HS-27A (cell line): Measurements from ENCODE around the gene DNAJC5.

Experiments used
- DNase-seq: peaks from one replicate; pipeline ENCODE4 v3.0.0-alpha.2; 2012; ENCODE audit warnings: low read depth, missing footprints

Gene DNAJC5

DNA sequence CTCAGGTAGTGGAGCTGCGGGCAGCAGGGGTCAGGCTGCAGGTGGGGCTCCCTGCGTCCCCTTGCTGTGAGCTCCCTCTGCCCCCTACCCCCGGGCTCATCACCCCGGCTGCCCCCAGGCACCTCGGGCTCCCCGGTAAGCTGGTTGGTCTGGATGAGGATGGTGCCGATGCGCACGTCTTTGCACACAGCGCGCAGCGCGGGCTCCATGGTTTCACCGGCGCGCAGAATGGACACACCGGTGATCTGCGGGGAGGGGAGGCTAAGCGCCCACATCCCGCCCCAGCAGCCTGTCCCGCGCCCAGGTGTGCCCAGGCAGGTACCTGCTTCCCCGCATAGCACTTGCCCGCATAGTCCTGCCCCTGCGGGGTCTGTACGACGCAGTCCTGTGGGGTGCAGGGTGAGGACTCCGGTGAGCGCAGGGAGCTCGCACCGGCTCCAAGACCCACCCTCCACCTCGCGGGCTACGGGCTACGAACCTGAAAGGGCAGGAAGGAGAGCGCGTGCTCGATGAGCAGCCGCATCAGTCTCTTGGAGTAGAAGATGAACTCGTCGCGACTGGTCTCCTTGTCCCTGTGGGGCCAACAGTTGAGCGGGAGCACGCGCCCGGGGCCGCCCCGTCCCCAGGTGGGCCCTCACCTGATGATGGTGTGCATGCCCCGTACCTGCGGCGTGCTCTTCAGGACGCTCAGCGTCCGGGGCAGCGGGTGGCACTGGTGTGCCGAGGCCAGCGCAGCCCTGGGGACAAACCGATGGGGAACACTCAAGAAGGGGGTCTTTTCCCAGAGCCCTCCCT lies 45.7 kb downstream of the DNAJC5 start:
- no peak for DNase-seq

DNA sequence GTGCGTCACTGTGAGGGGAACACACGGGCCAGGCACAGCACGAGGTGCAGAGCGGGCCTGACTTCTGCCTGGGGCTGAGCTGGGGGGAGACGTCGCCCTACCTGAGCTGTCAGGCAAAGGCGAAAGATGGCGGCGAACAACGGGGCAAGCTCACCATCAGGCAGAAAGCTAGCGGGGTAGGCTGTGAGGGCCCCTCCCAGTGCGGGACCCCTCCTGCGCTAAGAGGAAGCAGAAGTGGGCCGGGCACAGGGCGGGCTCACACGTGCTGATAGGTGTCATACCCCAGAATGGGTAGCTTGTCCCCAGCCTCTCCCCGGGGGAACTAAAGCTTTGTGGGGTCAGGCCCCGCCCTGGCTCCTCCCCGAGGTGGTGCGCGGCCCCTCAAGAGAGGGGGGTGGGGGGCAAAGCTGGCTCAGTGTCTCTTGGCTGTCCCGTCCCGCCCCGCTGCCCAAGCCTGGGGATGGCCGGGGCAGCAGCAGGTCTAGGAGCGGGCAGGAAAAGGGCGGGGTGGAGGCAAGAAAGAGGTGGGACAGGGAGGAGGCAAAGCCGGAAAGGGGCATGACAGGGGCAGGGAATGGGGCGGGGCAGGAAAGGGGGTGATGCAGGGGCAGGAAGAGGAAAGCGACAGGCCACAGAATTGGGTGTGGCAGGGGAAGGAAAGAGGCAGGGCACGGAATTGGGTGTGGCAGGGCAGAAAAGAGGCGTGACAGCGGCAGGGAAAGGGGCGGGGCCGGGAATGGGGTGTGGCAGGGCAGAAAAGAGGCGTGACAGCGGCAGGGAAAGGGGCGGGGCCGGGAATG lies 46.6 kb downstream of the DNAJC5 start:
- DNase-seq = no peak

DNA sequence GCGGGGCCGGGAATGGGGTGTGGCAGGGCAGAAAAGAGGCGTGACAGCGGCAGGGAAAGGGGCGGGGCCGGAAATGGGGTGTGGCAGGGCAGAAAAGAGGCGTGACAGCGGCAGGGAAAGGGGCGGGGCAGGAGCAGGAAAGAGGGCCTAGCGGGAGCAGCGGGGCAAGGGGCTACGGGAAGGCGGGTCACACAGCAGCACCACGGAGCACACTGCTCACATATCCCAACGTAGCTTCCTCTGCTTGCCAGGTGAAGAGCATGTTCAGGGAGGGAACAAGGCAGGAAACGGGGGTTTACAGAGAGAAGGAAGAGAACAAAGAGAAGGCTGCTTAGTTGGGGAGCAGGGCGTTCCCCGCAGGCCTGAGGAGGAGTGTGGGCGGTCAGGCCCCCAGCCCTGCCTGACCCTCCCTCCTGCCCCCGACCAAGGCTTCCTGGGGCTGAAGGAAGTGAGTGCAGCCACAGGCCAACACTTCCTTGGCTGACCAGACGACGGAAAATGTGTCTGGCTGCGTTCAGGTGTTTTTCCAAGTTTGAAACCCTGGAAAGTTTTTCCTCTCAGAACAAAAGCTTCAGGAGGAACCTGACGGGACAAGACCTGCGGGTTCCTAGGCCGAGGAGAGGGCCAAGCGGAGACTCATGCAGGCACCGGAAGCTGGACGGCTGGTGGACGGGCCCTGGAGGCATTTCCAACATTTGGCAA lies 47.5 kb downstream of the DNAJC5 start:
- no peak for DNase-seq

- no peak for DNase-seq
Measured at GRCh38 chr20:63942969-63943807, 48.3 kb downstream of the DNAJC5 start.

DNA sequence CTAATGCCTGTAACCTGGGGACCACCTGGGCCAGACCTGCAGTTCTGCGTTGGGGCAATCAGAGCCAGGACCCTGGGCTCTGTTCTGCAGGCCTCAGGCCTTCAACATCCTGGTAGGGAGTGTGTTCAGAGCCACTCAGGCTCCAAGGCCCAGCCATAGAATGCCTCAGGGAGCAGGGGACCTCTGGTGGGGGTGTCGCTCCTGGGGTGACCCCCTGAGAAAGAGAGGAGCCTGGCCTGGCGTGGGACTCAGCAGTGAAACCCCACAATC lies 48.8 kb downstream of the DNAJC5 start:
- no peak for DNase-seq

DNA sequence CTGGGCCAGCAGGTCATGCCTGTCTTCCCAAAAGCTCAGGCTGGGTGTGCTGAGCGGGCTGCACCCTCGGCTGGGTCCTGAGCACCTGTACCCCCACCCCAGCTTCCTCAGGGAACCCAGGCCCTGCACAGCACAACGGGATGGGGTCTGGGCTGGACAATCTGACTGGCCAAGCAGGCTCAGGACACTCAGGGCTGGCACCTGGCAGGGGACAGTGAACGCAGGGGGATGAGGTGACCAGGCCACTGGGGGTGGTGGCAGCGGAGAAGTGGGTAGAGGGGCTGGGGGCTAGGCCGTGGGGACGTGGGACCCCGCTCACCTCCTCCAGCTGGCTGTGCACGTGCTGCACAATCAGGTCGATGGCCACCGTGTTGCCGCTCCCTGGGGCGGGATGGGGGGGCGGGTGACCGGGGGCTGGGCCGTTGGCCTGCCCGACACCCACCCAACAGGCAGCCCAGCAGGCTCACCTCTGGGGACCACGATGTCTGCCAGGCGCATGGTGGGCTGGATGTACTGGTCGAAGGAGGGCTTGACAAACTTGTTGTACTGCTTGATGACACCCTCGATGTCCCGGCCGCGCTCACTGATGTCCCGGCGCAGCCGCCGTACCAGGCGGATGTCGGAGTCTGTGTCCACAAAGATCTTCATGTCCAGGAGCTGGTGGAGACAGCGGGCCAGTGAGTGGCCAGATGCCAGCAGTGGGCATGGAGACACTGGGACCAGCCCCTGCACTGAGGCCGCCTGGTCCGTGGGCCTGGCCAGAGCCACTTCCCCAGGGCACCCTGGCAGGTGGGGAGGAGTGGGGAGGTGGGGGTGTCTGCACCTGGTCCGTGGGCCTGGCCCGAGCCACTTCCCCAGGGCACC lies 49.4 kb downstream of the DNAJC5 start:
- DNase-seq = no peak

GRCh38 chr20:63945031-63945658 lies 50.2 kb downstream of the DNAJC5 start:
- no peak for DNase-seq

DNA sequence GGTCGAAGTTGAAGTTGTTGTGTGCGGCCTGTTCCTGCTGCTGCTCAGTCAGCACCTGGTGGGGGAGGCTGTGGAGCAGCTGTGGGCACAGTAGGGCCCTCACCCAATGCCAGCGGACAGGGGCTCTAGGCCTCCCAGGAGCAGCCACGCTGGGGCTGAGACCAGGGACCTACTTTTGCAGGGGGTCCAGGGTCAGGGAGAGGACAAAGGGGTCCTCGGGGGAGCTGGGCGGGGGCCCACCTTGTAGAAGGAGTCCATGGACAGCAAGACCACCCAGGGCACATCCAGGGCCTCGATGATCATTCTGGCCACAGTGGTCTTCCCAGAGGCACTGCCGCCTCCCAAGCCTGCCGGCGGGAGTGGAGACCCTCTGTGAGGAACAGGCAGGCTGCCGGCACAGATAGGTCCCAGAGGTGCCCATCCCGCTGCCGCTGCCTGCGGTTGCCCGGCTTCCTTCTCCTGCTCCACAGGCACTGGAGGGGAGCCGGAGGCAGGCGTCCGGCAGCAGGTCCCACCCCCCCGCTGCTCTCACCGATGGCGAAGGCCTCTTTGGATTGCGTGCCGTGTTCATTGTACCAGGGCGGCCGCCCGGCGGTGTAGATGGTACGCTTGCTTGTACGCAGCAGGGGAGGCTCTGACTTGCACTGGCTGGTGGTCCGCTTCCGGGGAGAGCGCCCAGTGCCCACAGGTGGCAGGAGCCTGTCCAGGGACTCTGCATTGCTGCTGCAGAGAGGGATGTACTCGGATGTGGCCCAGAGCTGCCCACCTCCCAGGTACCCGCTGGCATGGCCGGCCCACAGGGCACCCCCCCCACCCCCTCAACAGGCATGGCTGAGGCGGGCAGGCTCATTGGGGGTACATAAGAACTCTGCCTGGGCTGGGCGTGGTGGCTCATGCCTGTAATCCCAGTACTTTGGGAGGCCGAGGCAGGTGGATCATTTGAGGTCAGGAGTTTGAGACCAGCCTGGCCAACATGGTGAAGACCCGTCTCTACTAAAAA lies 51.3 kb downstream of the DNAJC5 start:
- no peak for DNase-seq

DNA sequence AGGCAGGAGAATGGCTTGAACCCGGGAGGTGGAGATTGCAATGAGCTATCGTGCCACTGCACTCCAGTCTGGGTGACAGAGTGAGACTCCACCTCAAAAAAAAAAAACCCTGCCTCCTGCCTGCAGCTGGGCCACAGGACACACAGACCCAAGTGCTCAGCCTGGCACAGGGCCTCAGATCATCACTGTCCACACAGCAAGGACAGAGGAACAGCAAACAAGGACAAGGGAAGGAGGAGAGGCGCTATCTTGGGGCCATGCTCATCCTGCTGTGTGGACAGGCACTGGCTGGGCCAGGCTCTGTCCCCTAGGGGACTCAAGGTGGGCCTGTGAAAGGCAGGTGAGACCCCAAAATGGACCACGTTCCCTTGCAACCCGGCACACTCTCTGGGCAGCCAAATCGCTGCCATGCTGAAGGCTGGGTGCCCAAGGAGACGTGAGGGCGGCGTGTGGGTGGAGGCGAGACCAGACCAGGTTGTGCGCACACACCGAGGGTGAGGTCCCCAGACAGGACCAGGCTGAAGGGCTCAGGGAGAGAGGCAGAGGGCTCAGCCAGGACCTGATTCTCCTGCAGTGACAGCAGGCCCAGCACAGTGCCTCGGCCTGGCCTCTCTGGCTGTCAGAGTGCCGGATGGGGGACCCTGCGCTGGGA lies 52.2 kb downstream of the DNAJC5 start:
- DNase-seq = no peak

- DNase-seq = no peak
Measured at GRCh38 chr20:63947638-63948456, 52.9 kb downstream of the DNAJC5 start.

GRCh38 chr20:63950701-63951397 lies 55.9 kb downstream of the DNAJC5 start:
- DNase-seq = no peak

DNA sequence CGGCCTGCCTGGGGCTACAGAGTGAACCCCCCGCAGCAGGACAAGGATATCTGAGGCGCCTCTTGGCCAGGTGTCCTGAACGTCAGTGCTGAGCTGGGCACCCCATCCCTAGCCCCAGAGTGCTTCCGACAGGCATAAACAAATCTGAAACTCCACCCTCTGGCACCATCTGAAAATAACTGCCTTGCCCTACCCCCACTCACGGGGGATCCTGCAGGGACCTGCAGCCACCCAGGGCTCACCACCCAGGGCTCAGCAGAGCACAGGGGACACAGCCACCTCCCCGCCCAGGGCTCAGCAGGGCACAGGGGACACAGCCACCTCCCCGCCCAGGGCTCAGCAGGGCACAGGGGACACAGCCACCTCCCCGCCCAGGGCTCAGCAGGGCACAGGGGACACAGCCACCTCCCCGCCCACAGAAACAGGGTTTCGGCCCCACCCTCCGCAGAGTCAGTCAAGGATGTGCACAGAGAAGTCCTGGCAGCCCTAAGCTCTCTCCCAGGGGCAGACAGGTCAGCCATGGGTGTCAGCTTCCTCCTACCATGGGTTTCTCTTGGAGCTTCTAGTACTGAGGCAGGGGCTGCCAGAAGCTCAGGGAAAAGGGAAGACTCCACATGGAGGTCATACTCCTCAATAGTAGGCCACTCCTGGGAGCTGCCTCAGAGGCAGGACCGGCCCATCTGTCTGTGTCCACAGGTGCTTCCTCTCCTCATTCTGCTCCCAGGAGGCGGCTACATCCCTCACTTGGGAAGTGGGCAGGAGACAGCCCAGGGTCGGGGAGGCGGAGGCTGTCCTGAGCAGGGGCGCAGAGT lies 56.7 kb downstream of the DNAJC5 start:
- DNase-seq = no peak

DNA sequence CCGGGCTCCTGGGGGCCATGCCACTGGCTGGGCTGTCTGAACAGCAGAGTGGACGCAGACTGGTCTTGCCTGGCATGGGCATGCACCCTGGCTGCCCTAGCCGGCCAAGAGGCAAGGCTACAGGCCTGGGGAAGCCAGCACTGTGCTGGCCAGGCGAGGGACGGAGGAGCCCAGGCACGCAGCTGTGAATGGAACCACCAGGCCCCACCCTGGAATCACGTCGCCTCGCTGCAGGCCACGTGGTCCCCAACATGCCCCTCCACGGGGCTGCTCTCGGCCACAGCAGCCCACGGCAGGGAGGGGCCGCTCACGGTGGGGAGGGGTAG lies 57.2 kb downstream of the DNAJC5 start:
- DNase-seq = no peak

DNA sequence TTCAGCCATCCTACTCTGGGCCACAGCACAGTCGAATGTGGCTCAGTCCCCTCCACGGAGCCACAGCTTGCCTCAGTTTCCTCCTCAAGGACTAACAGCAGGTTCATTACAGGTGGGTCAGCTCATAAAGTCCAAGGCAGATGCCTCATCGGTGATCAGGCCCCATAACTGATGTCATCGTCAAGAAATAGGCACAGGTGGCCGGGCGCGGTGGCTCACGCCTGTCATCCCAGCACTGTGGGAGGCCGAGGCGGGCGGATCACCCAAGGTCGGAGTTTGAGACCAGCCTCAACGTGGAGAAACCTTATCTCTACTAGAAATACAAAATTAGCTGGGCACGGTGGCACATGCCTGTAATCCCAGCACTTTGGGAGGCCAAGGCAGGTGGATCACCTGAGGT lies 57.8 kb downstream of the DNAJC5 start:
- DNase-seq = no peak

DNA sequence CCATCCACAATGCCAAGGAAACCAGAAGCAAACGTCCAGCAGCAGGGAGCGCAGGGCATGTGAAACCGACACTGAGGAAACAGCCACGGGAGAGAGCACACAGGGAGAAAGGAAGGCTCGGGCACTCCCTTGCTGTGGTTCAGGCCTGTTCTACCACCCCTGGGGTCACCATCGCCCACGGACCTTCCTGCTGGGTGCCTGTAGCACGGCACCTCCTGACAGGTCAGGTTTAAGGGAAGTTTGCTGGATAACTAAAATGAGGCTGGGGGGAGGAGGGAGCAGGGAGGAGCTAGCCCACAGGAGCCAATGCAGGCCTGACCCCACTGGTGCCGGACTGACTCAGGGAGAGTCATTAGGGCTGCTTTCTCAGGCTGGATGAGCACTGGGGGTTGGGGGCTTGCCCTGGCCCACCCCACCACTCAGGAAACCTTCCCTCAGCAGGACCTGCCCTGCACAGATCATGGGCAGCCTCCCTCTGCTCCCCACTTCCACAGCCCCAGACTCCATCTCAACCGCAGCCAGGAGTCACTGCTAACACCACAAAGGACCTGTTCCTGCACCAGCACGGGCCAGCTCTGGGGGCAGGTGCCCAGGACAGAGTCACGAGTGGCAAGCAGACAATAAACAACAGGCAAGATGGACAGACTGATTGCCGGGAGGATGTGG lies 59.0 kb downstream of the DNAJC5 start:
- no peak for DNase-seq

DNA sequence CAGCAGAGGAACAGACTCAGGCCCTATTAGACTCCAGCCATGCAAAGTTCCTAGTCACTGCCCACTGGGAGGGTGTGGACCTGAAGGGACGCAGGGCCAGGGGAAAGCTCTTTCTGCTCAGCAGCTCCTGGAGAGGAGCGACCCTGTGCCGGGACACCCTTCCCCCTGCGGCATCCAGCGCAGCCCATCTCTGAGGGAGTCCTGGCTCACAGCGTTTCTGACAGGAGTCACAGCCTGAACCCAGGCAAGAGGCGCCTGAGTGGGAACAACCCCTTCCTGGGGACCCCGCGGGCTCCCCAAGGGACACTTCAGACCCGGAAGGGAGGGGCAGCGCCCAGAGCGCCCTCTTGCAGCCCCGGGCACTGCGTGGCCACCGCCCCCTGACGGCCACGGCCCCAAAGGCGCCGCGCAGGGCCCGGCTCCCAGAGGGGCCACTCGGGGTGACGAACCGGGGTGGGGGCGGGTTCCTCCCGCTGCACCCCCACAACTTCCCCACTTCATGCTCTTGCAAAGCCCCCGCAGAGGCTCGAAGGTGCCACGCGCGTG lies 60.4 kb downstream of the DNAJC5 start:
- DNase-seq = no peak
